ENCODE results near the gene GLUD1.

DNA sequence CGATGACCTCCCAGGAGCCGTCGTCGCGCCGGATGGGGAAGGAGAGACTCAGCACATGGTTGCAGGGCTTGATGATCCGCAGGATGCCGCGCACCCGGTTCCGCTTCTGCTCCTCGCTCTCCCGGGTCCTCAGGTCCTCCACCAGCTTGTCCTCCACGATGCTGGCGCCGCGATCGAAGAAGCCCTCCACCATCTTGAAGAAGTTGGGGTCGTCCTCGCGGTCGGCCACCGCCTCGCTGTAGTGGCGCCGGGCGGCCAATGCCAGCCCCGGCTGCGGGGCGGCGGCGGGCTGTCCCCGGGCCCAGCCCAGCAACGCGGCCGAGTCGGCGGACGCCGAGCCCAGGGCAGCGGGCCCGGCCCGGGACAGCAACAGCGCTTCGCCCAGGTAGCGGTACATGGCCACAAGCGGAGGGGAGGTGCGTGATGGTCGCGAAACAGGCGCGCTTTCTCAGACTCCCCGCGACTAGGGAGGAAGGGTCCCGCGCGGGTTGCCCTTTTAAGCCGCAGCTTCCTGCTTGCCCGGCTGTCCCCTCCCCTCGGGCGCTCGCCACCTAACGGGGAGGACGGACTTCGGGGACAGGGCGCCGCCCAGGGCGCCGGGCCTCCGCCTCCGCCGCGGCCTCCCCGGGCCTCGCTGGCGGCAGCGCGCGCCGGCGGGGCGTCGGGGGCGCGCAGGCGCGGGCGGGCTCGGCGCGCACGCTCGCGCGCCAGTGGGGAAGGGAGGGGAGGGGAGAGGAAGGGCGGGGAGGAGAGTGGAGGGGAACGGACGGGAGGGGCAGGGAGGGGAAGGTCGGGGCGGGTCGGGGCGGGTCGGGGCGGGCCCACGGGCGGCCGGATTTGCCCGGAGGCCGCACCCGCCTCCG is at the start of gene GLUD1, which contains the start of gene SHLD2:
- TF ChIP-seq EZH2phosphoT487 (IDR thresholded peaks at IDR 0.05; ENCODE audit: borderline replicate concordance, low read length) (no peak), CTCF (IDR thresholded peaks at IDR 0.05; ENCODE audit: low read depth, low read length, poor library complexity, severe bottlenecking) (no peak)
